ENCODE data around the gene WNT1.

WNT1 gene

DNA sequence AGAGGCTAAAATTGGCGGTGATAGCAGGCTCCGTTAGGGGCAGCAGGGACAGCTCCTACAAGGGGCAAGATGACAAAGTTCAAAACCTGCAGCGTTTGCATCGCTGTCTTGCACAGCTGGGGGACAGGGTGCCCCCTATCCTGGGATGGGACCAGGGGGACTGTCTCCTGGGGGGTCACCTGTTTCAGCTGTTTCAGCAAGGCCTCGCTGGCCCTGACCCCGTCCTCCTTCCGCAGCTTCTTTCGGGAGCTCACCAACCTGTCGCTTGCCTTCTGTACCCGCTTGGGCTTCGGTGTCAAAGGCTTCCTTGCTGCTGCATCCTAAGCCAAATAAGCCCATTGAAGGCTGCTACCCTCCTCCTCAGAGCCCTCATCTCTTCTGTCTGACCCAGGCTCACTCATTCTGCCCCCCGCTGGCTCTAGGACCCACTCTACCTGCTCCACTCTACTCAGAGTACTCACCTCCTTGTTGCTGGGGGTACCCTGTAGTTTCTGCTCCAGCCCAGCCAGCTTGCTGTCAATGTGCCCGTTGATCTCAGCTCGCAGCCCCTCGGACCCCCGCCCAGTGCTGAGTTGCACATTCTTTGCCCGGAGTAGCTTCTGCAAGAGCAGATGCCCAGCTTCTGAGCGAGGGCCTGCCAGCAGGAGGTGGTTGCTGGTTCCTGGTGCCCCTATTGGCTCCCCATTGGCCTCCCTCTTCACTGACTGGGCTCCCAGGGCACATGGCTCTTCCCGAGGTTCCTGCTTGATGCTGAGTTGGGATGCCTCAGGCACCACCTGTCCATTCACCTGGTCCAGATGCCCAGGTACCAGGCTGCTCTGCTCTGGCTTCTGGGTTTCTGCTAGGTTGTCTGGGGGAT, 52.8 kb downstream of the WNT1 start:
- Histone ChIP-seq H3K27ac (ENCODE audit: low read length) (no peak overlapping the region), H3K4me3 (ENCODE audit: low read length in 2 of 2) (no peak overlapping the region), H3K9ac (ENCODE audit: low read length in 2 of 2) (no peak overlapping the region), H3K4me1 (ENCODE audit: control insufficient read depth, insufficient read depth, low read length) (peaks cover 3% of the 10 kb centered on the region), H3K9me3 (ENCODE audit: control insufficient read depth in 2 of 2, low read length in 2 of 2) (no peaks in the 10 kb centered on the region), H3K36me3 (ENCODE audit: control insufficient read depth in 2 of 2, insufficient read depth in 2 of 2, low read length in 2 of 2) (peaks cover 53 to 63% of the 10 kb centered on the region in 2 donors), H3K27me3 (ENCODE audit: control insufficient read depth in 1 of 2, insufficient read depth in 2 of 2, low read length in 2 of 2) (no peaks in the 10 kb centered on the region)

DNA sequence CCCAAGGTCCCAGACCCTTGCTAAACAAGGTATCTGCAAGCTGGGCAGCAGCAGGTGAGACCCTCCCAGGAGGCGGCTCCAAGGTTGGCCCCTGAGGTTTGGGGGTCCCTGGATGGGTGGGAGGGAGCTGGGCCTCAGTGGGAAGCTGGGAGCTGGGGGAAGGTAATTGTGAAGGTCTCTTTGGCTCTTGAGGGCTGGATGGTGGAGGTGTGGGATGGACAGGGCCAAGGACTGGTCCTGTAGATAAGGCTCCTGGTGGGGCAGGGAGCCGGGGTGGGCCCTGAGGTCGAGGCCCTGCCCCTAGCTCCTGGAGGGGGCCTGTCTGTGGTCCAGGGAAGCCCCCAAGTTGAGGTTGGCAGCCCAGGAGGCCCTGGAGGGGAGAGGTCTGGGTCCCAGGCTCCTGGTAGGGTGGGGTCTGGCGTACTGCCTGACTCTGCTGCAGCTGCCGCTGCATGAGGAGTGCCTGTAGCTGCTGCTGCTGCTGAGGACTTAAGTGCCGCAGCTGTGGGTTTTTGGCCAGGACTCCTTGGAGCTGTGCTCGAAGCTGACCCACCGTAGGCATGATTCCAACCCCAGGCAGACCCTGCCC, 53.5 kb downstream of the WNT1 start:
- H3K4me1 ChIP-seq (ENCODE audit: control insufficient read depth, insufficient read depth, low read length) = peaks cover 3% of the 10 kb centered on the region
- H3K4me3 ChIP-seq (ENCODE audit: low read length in 2 of 2) = no peak overlapping the region
- H3K9ac ChIP-seq (ENCODE audit: low read length in 2 of 2) = no peak overlapping the region
- no peak overlapping the region for H3K27ac ChIP-seq (ENCODE audit: low read length)
- H3K9me3 ChIP-seq (ENCODE audit: control insufficient read depth in 2 of 2, low read length in 2 of 2) = no peaks in the 10 kb centered on the region
- H3K36me3 ChIP-seq (ENCODE audit: control insufficient read depth in 2 of 2, insufficient read depth in 2 of 2, low read length in 2 of 2) = peaks cover 47 to 57% of the 10 kb centered on the region in 2 donors
- no peaks in the 10 kb centered on the region for H3K27me3 ChIP-seq (ENCODE audit: control insufficient read depth in 1 of 2, insufficient read depth in 2 of 2, low read length in 2 of 2)

All from stomach smooth muscle (tissue), 2 donors.